Upper lobe of left lung (tissue), 6 donors: ENCODE data around the gene AQR. TPM values are rescaled to one million over a fixed set of nuclear protein-coding genes. Genes with fewer than 3 reads are reported as not detected.
A peak's percentile ranks its signal among the peaks of the same experiment; 100 is the strongest.

Source experiments
- ATAC-seq, 2 donors: fragments of 200-7000 bp; cut with Tn5 transposase; one replicate each; pipeline ENCODE4 v1.9.1; 2022; ENCODE audit warnings: mild to moderate bottlenecking in 2 of 2, moderate library complexity in 2 of 2; ENCODE audit not compliant: low FRiP score in 2 of 2
- DNase-seq, 2 donors: peaks; one replicate each; pipeline ENCODE4 v3.0.0-alpha.2; 2019 to 2020
- H3K27ac ChIP-seq, 4 donors: fragments of 200-600 bp; sonication (generic); one replicate each; pipeline ENCODE4 v1.5.1; 2016 to 2019
- H3K27me3 ChIP-seq, 4 donors: fragments of 200-600 bp; sonication (generic); one replicate each; pipeline ENCODE4 v1.5.1; 2017 to 2019
- H3K36me3 ChIP-seq, 4 donors: fragments of 200-600 bp; sonication (generic); one replicate each; pipeline ENCODE4 v1.5.1; 2016 to 2019
- H3K4me1 ChIP-seq, 4 donors: fragments of 200-600 bp; sonication (generic); one replicate each; pipeline ENCODE4 v1.5.1; 2018 to 2019
- H3K4me3 ChIP-seq, 4 donors: fragments of 200-600 bp; sonication (generic); one replicate each; pipeline ENCODE4 v1.5.1; 2017 to 2019; ENCODE audit warnings: mild to moderate bottlenecking in 2 of 4, moderate library complexity in 1 of 4
- H3K9me3 ChIP-seq, 4 donors: fragments of 200-600 bp; sonication (generic); one replicate each; pipeline ENCODE4 v1.5.1; 2018 to 2019
- EP300 ChIP-seq, 4 donors: sonication (generic); formaldehyde crosslinking; IDR thresholded peaks; one replicate each; pipeline ENCODE4 v1.5.1; 2017; ENCODE audit warnings: antibody characterized with exemption in 4 of 4, control low read depth in 2 of 4
- POLR2A ChIP-seq, 4 donors: fragments of 450-650 bp; IDR thresholded peaks; one replicate each; pipeline ENCODE4 v1.5.1; 2016 to 2017; ENCODE audit warnings: antibody characterized with exemption in 4 of 4, mild to moderate bottlenecking in 2 of 4
- POLR2AphosphoS5 ChIP-seq, 2 donors: sonication (generic); formaldehyde crosslinking; IDR thresholded peaks; one replicate each; pipeline ENCODE4 v1.5.1; 2017; ENCODE audit warnings: antibody characterized with exemption in 2 of 2
- WGBS, 2 donors: methylation state at CpG; one replicate each; pipeline ENCODE4 v1.1.5; 2017 to 2018; 5-methylcytosine and 5-hydroxymethylcytosine counted together
- total RNA-seq, 6 donors: library from RNA; depleted of rRNA in 4 of 6; stranded (reverse); fragments of >200 nt in 4 of 6; gene quantifications; one replicate each; pipeline versions ENCODE4 v1.1.0 to v1.2.1, GENCODE V29; 2016 to 2021
- TF ChIP-seq, protein P1 (sequence below), 6 experiments: fragments of 450-650 bp in 4 of 6; fragments of 200-600 bp in 2 of 6; sonication (generic) in 2 of 6; IDR thresholded peaks; one replicate each; pipeline ENCODE4 v1.5.1; 2016 to 2019; ENCODE audit warnings: antibody characterized with exemption in 6 of 6
- donor health status: DM: no; HTN: no; CAD: no; lungs with moderate emphysema.
- donor health status: DM: no; HTN: yes; CAD: no; lungs with severe emphysema.

The AQR gene
- total RNA-seq, 6 donors from 2014 or later = 9.9 to 40.2 (median 22.6) TPM

DNA sequence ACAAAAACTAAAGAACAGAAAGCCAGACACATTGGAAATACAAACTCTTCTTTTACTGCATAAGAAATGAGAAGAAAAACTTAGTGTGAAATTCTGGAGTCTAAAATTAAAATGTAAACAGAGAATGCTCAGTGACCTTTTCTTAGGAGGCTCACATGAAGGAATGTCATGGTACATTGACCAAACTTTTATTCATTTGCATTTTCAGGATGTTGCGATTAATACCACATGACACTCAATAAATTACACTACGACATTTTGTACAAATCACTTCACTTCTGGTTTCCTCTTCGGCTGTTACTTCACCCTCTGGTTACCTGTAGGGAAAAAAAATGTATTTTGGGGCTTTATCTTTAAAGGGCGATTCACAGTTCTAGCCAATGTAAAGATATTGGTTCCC, 117.8 kb downstream of the AQR start:
- Histone ChIP-seq H3K36me3 (peaks cover 0 to 12% (median 7%) of the 10 kb centered on the region in 4 donors), H3K4me1 (peaks cover 9 to 21% (median 18%) of the 10 kb centered on the region in 4 donors), H3K27me3 (no peaks in the 10 kb centered on the region), H3K4me3 (no peak overlapping the region), H3K27ac (no peak overlapping the region), H3K9me3 (no peaks in the 10 kb centered on the region)
- TF ChIP-seq POLR2AphosphoS5 (IDR thresholded peaks at IDR 0.05) = no peak
- TF ChIP-seq, protein P1, sequence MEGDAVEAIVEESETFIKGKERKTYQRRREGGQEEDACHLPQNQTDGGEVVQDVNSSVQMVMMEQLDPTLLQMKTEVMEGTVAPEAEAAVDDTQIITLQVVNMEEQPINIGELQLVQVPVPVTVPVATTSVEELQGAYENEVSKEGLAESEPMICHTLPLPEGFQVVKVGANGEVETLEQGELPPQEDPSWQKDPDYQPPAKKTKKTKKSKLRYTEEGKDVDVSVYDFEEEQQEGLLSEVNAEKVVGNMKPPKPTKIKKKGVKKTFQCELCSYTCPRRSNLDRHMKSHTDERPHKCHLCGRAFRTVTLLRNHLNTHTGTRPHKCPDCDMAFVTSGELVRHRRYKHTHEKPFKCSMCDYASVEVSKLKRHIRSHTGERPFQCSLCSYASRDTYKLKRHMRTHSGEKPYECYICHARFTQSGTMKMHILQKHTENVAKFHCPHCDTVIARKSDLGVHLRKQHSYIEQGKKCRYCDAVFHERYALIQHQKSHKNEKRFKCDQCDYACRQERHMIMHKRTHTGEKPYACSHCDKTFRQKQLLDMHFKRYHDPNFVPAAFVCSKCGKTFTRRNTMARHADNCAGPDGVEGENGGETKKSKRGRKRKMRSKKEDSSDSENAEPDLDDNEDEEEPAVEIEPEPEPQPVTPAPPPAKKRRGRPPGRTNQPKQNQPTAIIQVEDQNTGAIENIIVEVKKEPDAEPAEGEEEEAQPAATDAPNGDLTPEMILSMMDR (IDR thresholded peaks at IDR 0.05) = no peak
- no peak for TF ChIP-seq EP300 (IDR thresholded peaks at IDR 0.05)
- no peak for TF ChIP-seq POLR2A (IDR thresholded peaks at IDR 0.05)
- ATAC-seq (no peak), DNase-seq (no peak)
- WGBS, 2 donors = 73 to 74% methylated on average over 4 of the region's 4 CpGs

DNA sequence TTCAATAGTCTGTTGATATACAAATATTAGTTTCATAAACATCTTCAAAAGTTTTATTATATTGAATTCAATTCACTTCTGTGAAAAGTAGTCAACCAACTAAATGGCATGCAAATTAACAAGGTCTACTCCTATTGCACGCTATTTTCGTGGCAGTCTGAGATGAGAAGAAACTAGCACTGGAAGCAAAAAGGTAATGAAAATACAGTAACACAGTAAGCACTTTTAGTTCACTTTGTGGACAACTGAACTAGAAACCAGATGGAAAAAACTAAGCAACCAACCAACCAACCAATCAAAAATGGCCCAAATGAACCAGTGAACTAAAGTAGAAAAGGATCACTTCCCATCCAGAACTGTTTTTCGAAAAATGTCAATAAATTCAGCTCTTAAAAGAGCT, 118.5 kb downstream of the AQR start:
- Histone ChIP-seq H3K36me3 (peaks cover 0 to 4% (median 1%) of the 10 kb centered on the region in 4 donors), H3K4me3 (no peak overlapping the region), H3K9me3 (no peaks in the 10 kb centered on the region), H3K27me3 (no peaks in the 10 kb centered on the region), H3K27ac (no peak overlapping the region), H3K4me1 (peaks cover 9 to 20% (median 18%) of the 10 kb centered on the region in 4 donors)
- no peak for ATAC-seq
- WGBS, 2 donors = 93 to 96% methylated on average over 3 of the region's 3 CpGs
- TF ChIP-seq, protein P1 (IDR thresholded peaks at IDR 0.05) = no peak
- TF ChIP-seq POLR2AphosphoS5 (IDR thresholded peaks at IDR 0.05) (no peak), EP300 (IDR thresholded peaks at IDR 0.05) (no peak), POLR2A (IDR thresholded peaks at IDR 0.05) (no peak)
- no peak for DNase-seq

DNA sequence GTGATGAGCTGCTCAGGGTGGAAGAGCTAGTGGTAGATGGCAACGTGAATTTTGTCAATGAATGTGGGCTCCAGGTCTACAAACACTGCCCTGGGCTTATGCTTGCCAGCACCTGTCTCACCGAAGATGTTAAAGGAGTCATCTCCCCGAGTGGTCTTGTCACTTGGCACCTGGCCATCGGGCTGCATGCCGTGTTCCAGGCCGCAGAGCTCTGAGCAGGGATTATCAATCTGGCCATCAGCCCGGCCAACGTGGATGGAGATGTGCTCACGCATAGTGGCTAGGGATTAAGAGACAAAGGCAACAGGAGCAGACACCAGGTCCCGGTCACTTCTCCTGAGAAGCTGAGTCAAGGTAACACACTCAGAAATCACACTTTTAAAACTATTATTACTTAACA, 119.4 kb downstream of the AQR start:
- 63 to 94% methylated on average over 7 to 10 of the region's 10 CpGs for WGBS, 2 donors
- ATAC-seq = no peak
- DNase-seq = peak in 1 of 2 donors; percentile 9

DNA sequence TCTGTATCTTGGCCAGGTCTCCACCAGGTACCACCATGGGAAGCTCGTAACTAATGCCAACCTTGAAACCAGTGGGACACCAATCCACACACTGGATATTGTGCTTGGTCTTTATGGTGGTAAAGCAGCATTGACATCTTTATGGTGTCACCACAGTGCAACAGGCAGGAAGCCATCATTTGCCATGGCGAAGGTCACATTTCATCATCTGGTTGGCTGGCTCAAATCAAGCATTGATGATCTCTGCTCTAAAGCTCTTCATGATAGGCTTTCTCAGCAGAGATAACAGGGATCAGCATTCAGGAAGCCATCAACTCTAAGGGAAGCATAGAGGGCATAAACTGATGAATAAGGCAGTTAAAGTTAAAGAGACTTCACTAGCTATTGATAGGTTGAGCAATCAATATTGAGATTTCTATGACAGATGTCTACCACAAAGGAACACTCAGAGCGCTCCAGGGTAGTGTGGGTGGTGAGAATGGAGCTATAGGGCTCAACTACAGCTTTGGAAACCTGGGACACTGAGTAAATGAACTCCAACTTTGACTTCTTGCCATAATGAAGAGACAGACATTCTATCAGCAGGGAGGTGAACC, 120.1 kb downstream of the AQR start:
- DNase-seq (no peak), ATAC-seq (no peak)
- H3K27me3 ChIP-seq = no peaks in the 10 kb centered on the region
- no peak for TF ChIP-seq EP300 (IDR thresholded peaks at IDR 0.05)
- TF ChIP-seq POLR2A (IDR thresholded peaks at IDR 0.05) = no peak
- TF ChIP-seq POLR2AphosphoS5 (IDR thresholded peaks at IDR 0.05) = no peak
- TF ChIP-seq, protein P1 (IDR thresholded peaks at IDR 0.05) = no peak
- H3K9me3 ChIP-seq = no peaks in the 10 kb centered on the region
- WGBS, 2 donors = 93 to 98% methylated on average over 2 to 3 of the region's 3 CpGs
- no peak overlapping the region for H3K4me3 ChIP-seq
- H3K36me3 ChIP-seq = no peaks in the 10 kb centered on the region
- peaks cover 4 to 15% (median 10%) of the 10 kb centered on the region in 4 donors for H3K4me1 ChIP-seq
- H3K27ac ChIP-seq = no peak overlapping the region

More for the DNA sequence above, 119.4 kb downstream of the AQR start:
- Histone ChIP-seq H3K9me3 (no peaks in the 10 kb centered on the region), H3K27ac (no peak overlapping the region), H3K27me3 (no peaks in the 10 kb centered on the region), H3K4me3 (no peak overlapping the region), H3K4me1 (peaks cover 4 to 16% (median 10%) of the 10 kb centered on the region in 4 donors), H3K36me3 (no peaks in the 10 kb centered on the region)
- TF ChIP-seq EP300 (IDR thresholded peaks at IDR 0.05) (no peak), POLR2A (IDR thresholded peaks at IDR 0.05) (no peak), POLR2AphosphoS5 (IDR thresholded peaks at IDR 0.05) (no peak)
- TF ChIP-seq, protein P1 (IDR thresholded peaks at IDR 0.05) = no peak

DNA sequence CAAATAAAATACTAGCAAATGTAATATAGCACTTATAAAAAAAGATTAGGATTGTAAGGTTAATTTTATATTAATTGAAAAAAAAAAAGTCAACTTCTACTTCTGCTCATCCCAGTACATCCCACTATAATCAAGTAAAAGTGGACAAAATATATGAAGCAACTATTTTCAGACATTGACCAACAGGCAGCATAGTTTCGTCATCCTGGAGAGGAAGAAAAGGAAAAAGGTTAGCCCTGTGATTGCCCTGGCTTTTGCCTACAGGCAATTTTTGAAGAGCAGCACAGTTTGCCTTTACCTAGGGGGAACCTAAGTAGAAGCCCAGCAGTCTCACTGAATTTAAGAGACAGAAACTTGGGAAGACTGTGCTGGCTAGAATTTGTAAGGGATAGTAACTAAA, 121.9 kb downstream of the AQR start:
- H3K4me1 ChIP-seq = peaks cover under 1 to 3% (median 2%) of the 10 kb centered on the region in 4 donors
- TF ChIP-seq, protein P1 (IDR thresholded peaks at IDR 0.05) = no peak
- TF ChIP-seq EP300 (IDR thresholded peaks at IDR 0.05) (no peak), POLR2AphosphoS5 (IDR thresholded peaks at IDR 0.05) (no peak), POLR2A (IDR thresholded peaks at IDR 0.05) (no peak)
- WGBS, 2 donors = 73 to 86% methylated on average over 1 of the region's 1 CpG
- no peak overlapping the region for H3K4me3 ChIP-seq
- H3K27me3 ChIP-seq = no peaks in the 10 kb centered on the region
- no peaks in the 10 kb centered on the region for H3K36me3 ChIP-seq
- H3K9me3 ChIP-seq = no peaks in the 10 kb centered on the region
- DNase-seq = no peak
- H3K27ac ChIP-seq = no peak overlapping the region
- no peak for ATAC-seq
